K562 (cell line): ENCODE data around the gene DNAJC6. TPM values are rescaled to one million over a fixed set of nuclear protein-coding genes. Genes with fewer than 3 reads are reported as not detected.
A peak's percentile ranks its signal among the peaks of the same experiment; 100 is the strongest.

Experiments used
- ARHGAP35 ChIP-seq: fragments of 450-650 bp; IDR thresholded peaks from 2 replicates; pipeline ENCODE4 v1.6.1; 2018; ENCODE audit not compliant: partially characterized antibody
- CSDE1 ChIP-seq, 2 experiments: fragments of 450-650 bp; IDR thresholded peaks; 2 replicates each; pipeline ENCODE4 v1.6.1; 2016; ENCODE audit warnings: mild to moderate bottlenecking in 1 of 2
- FOXJ3 ChIP-seq: sonication (generic); formaldehyde crosslinking; IDR thresholded peaks from 2 replicates; pipeline ENCODE4 v1.4.0; 2020; ENCODE audit warnings: mild to moderate bottlenecking, missing genetic modification reagents
- GABPB1 ChIP-seq: sonication (generic); formaldehyde crosslinking; IDR thresholded peaks from 2 replicates; pipeline ENCODE4 v1.8.0; 2022; ENCODE audit warnings: mild to moderate bottlenecking, missing genetic modification reagents
- HDGF ChIP-seq: fragments of 450-650 bp; IDR thresholded peaks from 2 replicates; pipeline ENCODE4 v1.6.1; 2016
- HMG20B ChIP-seq: fragments of 250-450 bp; sonication (Bioruptor Pico); IDR thresholded peaks from 2 replicates; pipeline ENCODE4 v1.5.0; 2021; ENCODE audit warnings: mild to moderate bottlenecking
- HNRNPK ChIP-seq: fragments of 200-400 bp; formaldehyde crosslinking; IDR thresholded peaks from one replicate; pipeline ENCODE4 v1.6.1; 2018; ENCODE audit warnings: mild to moderate bottlenecking, low read depth, low read length; ENCODE audit not compliant: poor library complexity, severe bottlenecking
- MAFF ChIP-seq: IDR thresholded peaks from 2 replicates; pipeline ENCODE4 v1.6.1; 2012; ENCODE audit warnings: low read length, improper control_type of control experiment
- MEF2A ChIP-seq: IDR thresholded peaks from 2 replicates; pipeline ENCODE4 v1.6.1; 2011; ENCODE audit warnings: low read depth, mild to moderate bottlenecking, low read length, moderate library complexity; ENCODE audit not compliant: control insufficient read depth
- NFE2 ChIP-seq: IDR thresholded peaks from 2 replicates; pipeline ENCODE4 v1.6.1; 2014; ENCODE audit warnings: antibody characterized with exemption, low read depth
- PTTG1 ChIP-seq: fragments of 450-650 bp; IDR thresholded peaks from 2 replicates; pipeline ENCODE4 v1.6.1; 2016; ENCODE audit warnings: low read depth, mild to moderate bottlenecking, missing genetic modification characterization, missing compliant biosample characterization
- PYGO2 ChIP-seq: fragments of 450-650 bp; IDR thresholded peaks from 2 replicates; pipeline ENCODE4 v1.6.1; 2016; ENCODE audit warnings: mild to moderate bottlenecking, missing genetic modification characterization, moderate library complexity, missing compliant biosample characterization
- RBM15 ChIP-seq: fragments of 200-400 bp; formaldehyde crosslinking; IDR thresholded peaks from 2 replicates; pipeline ENCODE4 v1.6.1; 2018; ENCODE audit warnings: mild to moderate bottlenecking, low read length, moderate library complexity; ENCODE audit not compliant: insufficient read depth
- RHOXF2B ChIP-seq: fragments of 250-450 bp; sonication (Bioruptor Pico); conservative IDR thresholded peaks from 2 replicates; pipeline ENCODE4 v1.5.1; 2021
- SPI1 ChIP-seq: IDR thresholded peaks from 2 replicates; pipeline ENCODE4 v1.6.1; 2011; ENCODE audit warnings: low read depth, low read length, control low read depth, borderline replicate concordance
- ZNF217 ChIP-seq: sonication (generic); formaldehyde crosslinking; IDR thresholded peaks from 2 replicates; pipeline ENCODE4 v1.8.0; 2022; ENCODE audit warnings: mild to moderate bottlenecking, missing genetic modification reagents
- ZNF41 ChIP-seq: fragments of 250-450 bp; sonication (Bioruptor Pico); conservative IDR thresholded peaks from 2 replicates; pipeline ENCODE4 v1.4.0; 2020; ENCODE audit warnings: mild to moderate bottlenecking
- polyA plus RNA-seq, 8 experiments: library from polyadenylated mRNA; depleted of rRNA in 4 of 8; stranded (reverse) in 5 of 8; unstranded in 3 of 8; fragments of >200 nt; fragmentation: Nextera tagmentation in 2 of 8; fragmentation: Illumina TruSeq in 1 of 8; extraction: Ambion mirVana in 2 of 8; extraction: Trizol in 1 of 8; gene quantifications; 2 replicates each; pipeline versions ENCODE4 v1.2.1 to v1.2.3, GENCODE V29; 2011 to 2014; ENCODE audit warnings: inconsistent platforms in 1 of 8, missing spikeins in 1 of 8
- total RNA-seq, 7 experiments: library from RNA; depleted of rRNA in 6 of 7; stranded (reverse); fragments of >200 nt in 6 of 7; fragmentation: Illumina TruSeq in 2 of 7; extraction: Trizol in 2 of 7; gene quantifications; 2 replicates each; pipeline versions ENCODE4 v1.2.1 to v1.2.3, GENCODE V29; 2011 to 2021; ENCODE audit warnings: low replicate concordance in 1 of 7
- TF ChIP-seq, protein P1 (sequence below): fragments of 450-650 bp; IDR thresholded peaks from 2 replicates; pipeline ENCODE4 v1.6.1; 2016; ENCODE audit warnings: missing biosample characterization, missing genetic modification characterization
- TF ChIP-seq, protein P2 (sequence below): fragments of 250-450 bp; sonication (Bioruptor Pico); IDR thresholded peaks from 2 replicates; pipeline ENCODE4 v1.5.0; 2021
- TF ChIP-seq, protein P3 (sequence below): fragments of 250-450 bp; sonication (Bioruptor Pico); IDR thresholded peaks from 2 replicates; pipeline ENCODE4 v1.9.0; 2021; ENCODE audit warnings: mild to moderate bottlenecking, inconsistent platforms
- TF ChIP-seq, protein P4 (sequence below): fragments of 200-800 bp; sonication (Bioruptor generic); IDR thresholded peaks from 2 replicates; pipeline ENCODE4 v1.6.1; 2017; ENCODE audit warnings: missing genetic modification characterization, missing compliant biosample characterization
- TF ChIP-seq, protein P5 (sequence below): sonication (generic); formaldehyde crosslinking; IDR thresholded peaks from 2 replicates; pipeline ENCODE4 v1.9.0; 2022; ENCODE audit warnings: mild to moderate bottlenecking, missing genetic modification reagents

Gene DNAJC6
- total and polyA plus RNA-seq, 9 of the 15 experiments (the other 6 are each of a cell fraction or from before 2014, with no cell fraction given) = 6.7 to 78.7 (median 28.0) TPM

DNA sequence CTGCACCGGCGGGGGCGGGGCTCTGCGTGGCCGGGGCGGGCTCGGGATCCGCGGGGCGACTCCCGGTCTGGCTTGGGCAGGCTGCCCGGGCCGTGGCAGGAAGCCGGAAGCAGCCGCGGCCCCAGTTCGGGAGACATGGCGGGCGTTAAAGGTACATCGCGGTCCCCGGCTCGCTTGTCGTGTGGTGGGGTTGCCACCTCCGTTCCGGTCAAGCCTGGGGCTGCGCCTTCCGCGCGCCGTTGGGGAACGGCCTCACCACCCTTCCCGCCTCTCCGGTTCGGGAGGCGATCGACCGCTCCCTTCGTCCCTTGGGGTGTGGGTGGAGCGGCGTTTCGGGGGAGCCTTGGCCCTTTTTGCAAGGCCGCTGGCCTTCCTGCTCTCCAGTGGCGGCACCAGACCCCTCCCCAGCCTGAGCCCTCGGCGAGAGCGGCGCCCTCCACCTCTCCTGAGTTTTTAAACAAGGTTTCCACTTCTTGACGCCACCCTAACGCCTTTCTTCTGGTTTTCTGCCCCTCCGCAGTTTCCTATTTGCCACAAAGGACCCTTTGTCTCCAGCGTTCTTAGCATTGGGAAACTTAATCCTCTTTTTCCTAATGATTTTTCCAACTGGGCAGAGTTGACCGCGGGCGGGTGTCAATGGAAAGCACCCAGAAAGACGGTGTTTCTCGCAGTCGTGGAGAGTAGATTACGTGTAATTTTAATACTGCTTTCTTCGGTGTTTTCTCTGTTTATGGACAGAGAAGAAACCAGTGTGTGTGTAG, 111.4 kb downstream of the DNAJC6 start, which contains the start of the genes LEPR and LEPROT (continued):
- TF ChIP-seq, protein P1, sequence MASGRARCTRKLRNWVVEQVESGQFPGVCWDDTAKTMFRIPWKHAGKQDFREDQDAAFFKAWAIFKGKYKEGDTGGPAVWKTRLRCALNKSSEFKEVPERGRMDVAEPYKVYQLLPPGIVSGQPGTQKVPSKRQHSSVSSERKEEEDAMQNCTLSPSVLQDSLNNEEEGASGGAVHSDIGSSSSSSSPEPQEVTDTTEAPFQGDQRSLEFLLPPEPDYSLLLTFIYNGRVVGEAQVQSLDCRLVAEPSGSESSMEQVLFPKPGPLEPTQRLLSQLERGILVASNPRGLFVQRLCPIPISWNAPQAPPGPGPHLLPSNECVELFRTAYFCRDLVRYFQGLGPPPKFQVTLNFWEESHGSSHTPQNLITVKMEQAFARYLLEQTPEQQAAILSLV = no peak
- TF ChIP-seq, protein P2, sequence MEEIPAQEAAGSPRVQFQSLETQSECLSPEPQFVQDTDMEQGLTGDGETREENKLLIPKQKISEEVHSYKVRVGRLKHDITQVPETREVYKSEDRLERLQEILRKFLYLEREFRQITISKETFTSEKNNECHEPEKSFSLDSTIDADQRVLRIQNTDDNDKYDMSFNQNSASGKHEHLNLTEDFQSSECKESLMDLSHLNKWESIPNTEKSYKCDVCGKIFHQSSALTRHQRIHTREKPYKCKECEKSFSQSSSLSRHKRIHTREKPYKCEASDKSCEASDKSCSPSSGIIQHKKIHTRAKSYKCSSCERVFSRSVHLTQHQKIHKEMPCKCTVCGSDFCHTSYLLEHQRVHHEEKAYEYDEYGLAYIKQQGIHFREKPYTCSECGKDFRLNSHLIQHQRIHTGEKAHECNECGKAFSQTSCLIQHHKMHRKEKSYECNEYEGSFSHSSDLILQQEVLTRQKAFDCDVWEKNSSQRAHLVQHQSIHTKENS (CRISPR knock-in tag) = no peak
- TF ChIP-seq ZNF41 (CRISPR knock-in tag) (no peak), RHOXF2B (CRISPR knock-in tag) (no peak), ARHGAP35 (no peak), MEF2A (no peak), CSDE1 (IDR thresholded peaks at IDR 0.05) (no peak), HNRNPK (no peak), GABPB1 (peak; percentile 88), SPI1 (no peak), MAFF (no peak), HDGF (no peak), HMG20B (CRISPR knock-in tag) (no peak), PYGO2 (no peak), FOXJ3 (CRISPR knock-in tag) (no peak), NFE2 (no peak), ZNF217 (CRISPR knock-in tag) (no peak), RBM15 (no peak), PTTG1 (tag) (no peak)
- TF ChIP-seq, protein P3, sequence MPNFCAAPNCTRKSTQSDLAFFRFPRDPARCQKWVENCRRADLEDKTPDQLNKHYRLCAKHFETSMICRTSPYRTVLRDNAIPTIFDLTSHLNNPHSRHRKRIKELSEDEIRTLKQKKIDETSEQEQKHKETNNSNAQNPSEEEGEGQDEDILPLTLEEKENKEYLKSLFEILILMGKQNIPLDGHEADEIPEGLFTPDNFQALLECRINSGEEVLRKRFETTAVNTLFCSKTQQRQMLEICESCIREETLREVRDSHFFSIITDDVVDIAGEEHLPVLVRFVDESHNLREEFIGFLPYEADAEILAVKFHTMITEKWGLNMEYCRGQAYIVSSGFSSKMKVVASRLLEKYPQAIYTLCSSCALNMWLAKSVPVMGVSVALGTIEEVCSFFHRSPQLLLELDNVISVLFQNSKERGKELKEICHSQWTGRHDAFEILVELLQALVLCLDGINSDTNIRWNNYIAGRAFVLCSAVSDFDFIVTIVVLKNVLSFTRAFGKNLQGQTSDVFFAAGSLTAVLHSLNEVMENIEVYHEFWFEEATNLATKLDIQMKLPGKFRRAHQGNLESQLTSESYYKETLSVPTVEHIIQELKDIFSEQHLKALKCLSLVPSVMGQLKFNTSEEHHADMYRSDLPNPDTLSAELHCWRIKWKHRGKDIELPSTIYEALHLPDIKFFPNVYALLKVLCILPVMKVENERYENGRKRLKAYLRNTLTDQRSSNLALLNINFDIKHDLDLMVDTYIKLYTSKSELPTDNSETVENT (CRISPR knock-in tag) = peak; percentile 91
- TF ChIP-seq, protein P4, sequence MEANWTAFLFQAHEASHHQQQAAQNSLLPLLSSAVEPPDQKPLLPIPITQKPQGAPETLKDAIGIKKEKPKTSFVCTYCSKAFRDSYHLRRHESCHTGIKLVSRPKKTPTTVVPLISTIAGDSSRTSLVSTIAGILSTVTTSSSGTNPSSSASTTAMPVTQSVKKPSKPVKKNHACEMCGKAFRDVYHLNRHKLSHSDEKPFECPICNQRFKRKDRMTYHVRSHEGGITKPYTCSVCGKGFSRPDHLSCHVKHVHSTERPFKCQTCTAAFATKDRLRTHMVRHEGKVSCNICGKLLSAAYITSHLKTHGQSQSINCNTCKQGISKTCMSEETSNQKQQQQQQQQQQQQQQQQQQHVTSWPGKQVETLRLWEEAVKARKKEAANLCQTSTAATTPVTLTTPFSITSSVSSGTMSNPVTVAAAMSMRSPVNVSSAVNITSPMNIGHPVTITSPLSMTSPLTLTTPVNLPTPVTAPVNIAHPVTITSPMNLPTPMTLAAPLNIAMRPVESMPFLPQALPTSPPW = peak; percentile 46; the same call in 1 of the 2 replicates
- TF ChIP-seq, protein P5, sequence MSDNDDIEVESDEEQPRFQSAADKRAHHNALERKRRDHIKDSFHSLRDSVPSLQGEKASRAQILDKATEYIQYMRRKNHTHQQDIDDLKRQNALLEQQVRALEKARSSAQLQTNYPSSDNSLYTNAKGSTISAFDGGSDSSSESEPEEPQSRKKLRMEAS (CRISPR knock-in tag) = peak; percentile 62
